HG02970 (cell line): ENCODE data around the gene LSM2.
A peak's percentile ranks its signal among the peaks of the same experiment; 100 is the strongest.
"Not testable (repeated sequence)": the region's sequence is repeated elsewhere in the genome, so short reads cannot be mapped to it uniquely, and the experiment has no call there.

Source experiments
- ATAC-seq: cut with Tn5 transposase; IDR thresholded peaks from one replicate; pipeline ENCODE4 v1.9.1; 2021; ENCODE audit warnings: mild to moderate bottlenecking, moderate library complexity, moderate number of reproducible peaks; ENCODE audit not compliant: unreplicated experiment, low FRiP score

LSM2 gene

GRCh38 chr6:31806470-31807272, at the start of gene LSM2:
TSS of gene LSM2 (minus strand) at chr6:31806966. CDS start at chr6:31806757, 209 bp downstream.
- ATAC-seq, result peak; percentile 85

DNA sequence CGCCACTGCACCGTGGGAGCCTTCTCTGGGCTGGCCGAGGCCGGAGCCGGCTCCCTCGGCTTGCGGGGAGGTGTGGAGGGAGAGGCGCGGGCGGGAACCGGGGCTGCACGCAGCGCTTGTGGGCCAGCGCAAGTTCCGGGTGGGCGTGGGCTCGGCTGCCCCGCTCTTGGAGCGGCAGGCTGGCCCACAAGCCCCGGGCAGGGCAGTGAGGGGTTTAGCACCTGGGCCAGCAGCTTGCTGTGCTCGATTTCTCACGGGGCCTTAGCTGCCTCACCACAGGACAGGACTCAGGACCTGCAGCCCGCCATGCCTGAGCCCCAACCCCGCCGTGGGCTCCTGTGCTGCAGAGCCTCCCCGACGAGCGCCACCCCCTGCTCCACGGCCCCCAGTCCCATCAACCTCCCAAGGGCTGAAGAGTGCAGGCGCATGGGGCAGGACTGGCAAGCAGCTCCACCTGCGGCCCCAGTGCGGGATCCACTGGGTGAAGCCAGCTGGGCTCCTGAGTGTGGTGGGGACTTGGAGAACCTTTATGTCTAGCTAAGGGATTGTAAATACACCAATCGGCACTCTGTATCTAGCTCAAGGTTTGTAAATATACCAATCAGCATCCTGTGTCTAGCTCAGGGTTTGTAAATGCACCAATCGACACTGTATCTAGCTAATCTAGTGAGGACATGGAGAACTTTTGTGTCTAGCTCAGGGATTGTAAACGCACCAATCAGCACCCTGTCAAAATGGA, 45.4 kb upstream of the LSM2 start:
- not testable (repeated sequence) for ATAC-seq

- no peak for ATAC-seq
Measured at GRCh38 chr6:31851485-31851832, 44.7 kb upstream of the LSM2 start.

DNA sequence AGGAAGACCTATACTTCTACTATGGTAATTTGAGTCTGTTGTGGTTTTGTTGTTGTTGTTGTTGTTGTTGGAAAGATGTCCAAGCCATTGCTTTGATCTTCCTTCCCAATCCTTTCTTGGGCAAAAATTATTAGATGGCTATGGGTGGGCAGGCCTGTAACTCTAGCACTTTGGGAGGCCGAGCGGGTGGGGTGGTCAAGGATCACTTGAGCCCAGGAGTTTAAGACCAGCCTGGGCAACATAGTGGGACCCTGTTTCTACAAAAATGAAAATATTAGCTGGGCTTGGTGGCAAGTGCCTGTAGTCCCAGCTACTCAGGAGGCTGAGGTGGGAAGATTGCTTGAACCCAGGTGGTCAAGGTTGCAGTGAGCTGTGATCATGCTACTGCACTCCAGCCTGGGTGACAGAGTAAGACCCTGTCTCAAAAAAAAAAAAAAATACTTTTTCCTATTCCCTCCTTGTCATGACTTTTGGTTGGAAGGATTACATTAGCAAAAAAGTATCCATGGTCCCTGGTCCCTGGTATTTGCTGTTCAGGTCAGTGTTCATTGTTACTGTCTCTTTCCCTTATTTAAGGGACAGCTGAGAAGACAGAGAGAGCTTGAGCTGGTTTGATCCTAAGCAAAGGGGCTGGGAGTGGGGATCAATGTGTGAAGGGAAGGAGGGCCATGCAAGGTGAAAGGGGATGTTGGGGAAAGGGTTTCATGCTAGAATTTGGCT, 44.2 kb upstream of the LSM2 start:
- no peak for ATAC-seq

- no peak for ATAC-seq
Measured at GRCh38 chr6:31847276-31847978, 40.7 kb upstream of the LSM2 start.

GRCh38 chr6:31844507-31844906, 37.7 kb upstream of the LSM2 start:
- no peak for ATAC-seq

DNA sequence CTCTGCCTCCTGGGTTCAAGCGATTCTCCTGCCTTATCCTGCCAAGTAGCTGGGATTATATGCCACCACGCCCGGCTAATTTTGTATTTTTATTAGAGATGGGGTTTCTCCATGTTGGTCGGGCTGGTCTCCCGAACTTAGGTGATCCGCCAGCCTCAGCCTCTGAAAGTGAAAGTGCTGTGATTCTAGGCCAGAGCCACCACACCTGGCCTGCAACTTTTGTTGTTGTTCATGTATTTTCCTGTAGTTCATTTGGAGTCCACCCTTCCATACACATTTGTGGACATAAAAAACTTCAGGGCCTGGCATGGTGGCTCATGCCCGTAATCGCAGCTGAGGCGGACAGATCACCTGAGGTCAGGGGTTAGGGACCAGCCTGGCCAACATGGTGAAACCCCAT, 35.3 kb upstream of the LSM2 start:
- no peak for ATAC-seq

- not testable (repeated sequence) for ATAC-seq
Measured at GRCh38 chr6:31839779-31840126, 33.0 kb upstream of the LSM2 start.

DNA sequence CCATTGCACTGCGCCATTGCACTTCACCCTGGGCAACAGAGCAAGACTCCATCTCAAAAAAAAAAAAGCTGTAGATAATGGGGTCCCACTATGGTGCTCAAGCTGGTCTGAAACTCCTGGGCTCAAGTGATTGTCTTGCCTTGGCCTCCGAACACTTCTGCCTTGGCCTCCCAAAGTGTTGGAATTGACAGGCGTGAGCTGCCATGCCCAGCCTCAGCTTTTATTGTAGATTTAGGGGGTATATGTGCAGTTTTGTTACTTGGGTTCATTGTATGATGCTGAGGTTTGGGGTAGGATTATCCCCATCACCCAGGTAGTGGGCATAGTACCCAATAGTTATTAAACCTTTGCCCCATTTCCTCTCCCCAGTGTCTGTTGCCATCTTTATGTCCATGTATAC, 32.2 kb upstream of the LSM2 start:
- no peak for ATAC-seq

DNA sequence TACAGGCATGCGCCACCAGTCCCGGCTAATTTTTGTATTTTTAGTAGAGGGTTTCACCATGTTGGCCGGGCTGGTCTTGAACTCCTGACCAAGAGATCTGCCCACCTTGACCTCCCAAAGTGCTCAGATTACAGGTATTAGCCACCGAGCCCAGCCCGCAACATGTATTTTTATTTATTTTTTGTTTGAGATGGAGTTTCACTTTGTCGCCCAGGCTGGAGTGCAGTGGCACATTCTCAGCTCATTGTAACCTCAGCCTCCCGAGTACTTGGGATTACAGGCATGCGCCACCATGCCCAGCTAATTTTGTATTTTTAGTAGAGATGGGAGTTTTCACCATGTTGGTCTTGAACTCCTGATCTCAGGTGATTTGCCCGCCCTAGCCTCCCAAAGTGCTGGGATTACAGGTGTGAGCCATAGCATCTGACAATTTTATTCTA, 31.4 kb upstream of the LSM2 start:
- not testable (repeated sequence) for ATAC-seq

DNA sequence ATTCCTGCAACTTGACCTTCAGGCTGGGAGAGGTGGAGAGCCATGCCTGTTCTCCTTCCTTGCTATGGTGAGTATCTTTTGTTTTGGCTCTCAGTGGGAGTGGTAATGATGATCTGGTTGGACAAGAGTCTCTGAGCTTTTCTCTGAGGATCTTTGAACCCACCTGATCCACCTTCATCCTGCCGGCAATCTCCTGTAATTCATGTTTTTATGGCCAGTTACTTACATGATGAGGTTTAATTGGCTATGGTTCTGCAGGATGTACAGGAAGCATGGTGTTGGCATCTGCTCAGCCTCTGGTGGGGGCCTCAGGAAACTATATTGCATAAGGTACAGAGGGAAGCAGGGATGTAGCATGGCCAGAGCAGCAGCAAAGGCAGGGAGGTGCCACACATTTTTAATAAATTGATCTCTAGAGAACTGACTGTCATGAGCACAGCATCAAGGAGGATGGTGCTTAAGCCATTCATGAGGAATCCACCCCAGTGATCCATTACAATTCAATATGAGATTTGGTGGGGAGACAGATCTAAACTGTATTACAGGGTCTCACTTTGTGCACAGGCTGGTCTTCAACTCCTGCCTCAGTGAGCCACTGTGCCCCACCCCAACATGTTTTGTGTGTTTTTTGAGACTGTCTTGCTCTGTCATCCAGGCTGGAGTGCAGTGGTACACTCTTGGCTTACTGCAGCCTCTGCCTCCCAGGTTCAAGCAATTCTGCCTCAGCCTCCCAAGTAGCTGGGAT, 30.8 kb upstream of the LSM2 start:
- no peak for ATAC-seq

- no peak for ATAC-seq
Measured at GRCh38 chr6:31836474-31837368, 30.0 kb upstream of the LSM2 start.

- no peak for ATAC-seq
Measured at GRCh38 chr6:31836047-31836473, 29.3 kb upstream of the LSM2 start.

DNA sequence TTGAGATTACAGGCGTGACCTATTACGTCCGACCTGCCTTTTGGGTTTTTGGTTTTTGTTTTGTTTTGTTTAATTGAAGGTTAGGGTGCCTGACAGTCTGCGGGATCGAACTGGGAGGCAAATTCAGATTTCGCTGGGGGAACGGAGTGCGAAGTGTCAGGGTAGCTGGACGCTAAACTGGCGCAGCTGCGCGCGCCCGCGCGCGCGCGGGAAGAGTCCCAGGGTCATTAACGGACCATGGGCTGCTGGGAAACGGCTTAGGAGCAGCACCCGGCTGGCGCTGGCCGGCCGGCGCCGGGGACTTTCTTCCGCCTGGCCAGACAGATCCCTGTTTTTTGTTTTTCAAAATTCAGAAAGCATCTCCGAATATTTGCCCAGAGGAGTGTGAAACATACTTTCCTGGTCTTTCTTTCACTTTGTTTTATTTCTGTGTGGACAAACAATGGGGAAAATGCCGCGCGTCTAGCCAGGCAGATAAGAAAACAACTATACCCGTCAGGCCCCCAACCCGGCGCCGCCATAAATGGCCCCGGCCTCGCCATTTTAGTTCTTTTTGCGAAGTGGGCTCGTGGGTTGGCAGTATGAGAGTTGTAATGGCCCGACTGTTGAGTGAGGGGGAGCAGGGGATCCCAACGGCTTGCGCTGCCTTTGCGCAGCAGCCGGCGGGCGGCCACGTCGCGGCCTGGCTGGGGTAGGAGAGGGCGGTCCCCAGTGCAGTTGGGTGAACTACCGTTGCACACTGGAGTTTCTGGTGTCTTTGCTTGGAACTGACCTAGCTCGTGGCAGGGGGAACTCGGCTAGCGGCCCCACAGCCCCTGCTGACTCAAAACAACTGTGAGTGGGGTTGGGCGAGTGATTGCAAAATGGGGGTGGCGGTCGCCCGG, 27.8 kb upstream of the LSM2 start:
- ATAC-seq, result peak; percentile 34

DNA sequence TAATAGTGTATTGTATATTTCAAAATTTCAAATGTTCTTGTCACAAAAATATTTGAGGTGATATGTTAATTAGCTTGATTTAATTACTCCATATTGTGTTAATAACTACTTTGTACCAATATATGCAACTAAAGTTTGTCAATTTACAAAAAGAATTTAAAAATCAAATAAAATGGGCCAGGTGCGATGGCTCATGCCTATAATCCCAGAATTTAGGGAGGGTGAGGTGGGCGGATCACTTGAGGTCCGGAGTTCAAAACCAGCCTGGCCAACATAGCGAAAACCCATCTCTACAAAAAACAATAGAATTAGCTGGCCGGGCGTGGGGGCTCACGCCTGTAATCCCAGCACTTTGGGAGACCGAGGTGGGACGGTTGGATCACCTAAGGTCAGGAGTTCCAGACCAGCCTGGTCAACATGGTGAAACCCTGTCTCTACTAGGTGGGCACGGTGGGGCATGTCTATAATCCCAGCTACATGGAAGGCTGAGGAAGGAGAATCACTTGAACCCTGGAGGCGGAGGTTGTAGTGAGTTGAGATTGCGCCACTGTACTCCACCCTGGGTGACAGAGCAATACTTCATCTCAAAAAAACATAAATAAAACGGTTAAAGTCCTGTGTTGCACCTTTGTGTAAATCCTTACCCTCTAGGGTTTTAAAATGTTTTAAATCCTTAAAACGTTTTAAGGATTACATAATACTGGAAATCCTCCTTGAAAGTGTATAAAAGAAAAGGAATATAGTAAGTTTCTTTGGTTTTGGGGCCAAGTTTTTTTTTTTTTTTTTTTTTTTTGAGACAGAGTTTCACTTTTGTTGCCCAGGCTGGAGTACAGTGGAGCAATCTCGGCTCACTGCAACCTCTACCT, 24.8 kb upstream of the LSM2 start:
- ATAC-seq, result no peak

DNA sequence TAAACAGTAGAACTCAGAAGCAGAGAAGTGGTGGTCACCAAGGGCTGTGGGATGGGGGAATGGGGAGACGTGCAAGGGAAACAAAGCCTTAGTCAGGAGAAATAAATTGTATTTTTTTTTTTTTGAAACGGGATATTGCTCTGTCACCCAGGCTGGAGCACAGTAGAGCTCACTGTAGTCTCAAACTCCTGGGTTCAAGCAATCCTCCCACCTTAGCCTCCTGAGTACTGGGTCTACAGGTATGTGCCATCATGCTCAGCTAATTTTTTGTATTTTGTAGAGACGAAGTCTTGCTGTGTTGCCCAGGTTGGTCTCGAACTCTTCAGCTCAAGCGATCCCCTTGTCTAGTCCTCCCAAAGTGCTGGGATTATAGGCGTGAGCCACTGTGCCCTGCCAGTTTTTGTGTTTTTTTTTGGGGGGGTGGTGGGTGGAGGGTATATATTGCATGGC, 24.1 kb upstream of the LSM2 start:
- no peak for ATAC-seq
